Breast epithelium (tissue), 4 donors: ENCODE data around the gene CTNNA3. TPM values are rescaled to one million over a fixed set of nuclear protein-coding genes. Genes with fewer than 3 reads are reported as not detected.

Experiments used
- DNase-seq, 2 donors: peaks; one replicate each; pipeline ENCODE4 v3.0.0-alpha.2; 2019; ENCODE audit warnings: low spot score in 2 of 2
- H3K27ac ChIP-seq, 2 donors: fragments of 200-600 bp; sonication (generic) in 1 of 2; one replicate each; pipeline ENCODE4 v1.5.1; 2016 to 2019; ENCODE audit warnings: mild to moderate bottlenecking in 1 of 2
- H3K27me3 ChIP-seq, 2 donors: fragments of 200-600 bp; sonication (generic) in 1 of 2; one replicate each; pipeline versions ENCODE4 v1.5.1 to v1.6.0; 2017 to 2019; ENCODE audit warnings: control low read depth in 1 of 2, mild to moderate bottlenecking in 1 of 2
- H3K36me3 ChIP-seq: fragments of 200-600 bp; one replicate; pipeline ENCODE4 v1.5.1; 2019
- H3K4me1 ChIP-seq, 2 donors: fragments of 200-600 bp; sonication (generic); one replicate each; pipeline ENCODE4 v1.5.1; 2016 to 2019; ENCODE audit warnings: control low read depth in 1 of 2
- H3K4me3 ChIP-seq, 3 donors: fragments of 200-600 bp; sonication (generic); 1 replicate in 2 of 3; 2 replicates in 1 of 3; pipeline ENCODE4 v1.5.1; 2016 to 2019; ENCODE audit warnings: mild to moderate bottlenecking in 3 of 3, moderate library complexity in 2 of 3
- H3K9me3 ChIP-seq, 2 donors: fragments of 200-600 bp; sonication (generic) in 1 of 2; one replicate each; pipeline ENCODE4 v1.5.1; 2016 to 2019; ENCODE audit warnings: control low read depth in 1 of 2
- CTCF ChIP-seq, 3 donors: fragments of 450-650 bp; IDR thresholded peaks; one replicate each; pipeline ENCODE4 v1.5.1; 2016 to 2017; ENCODE audit warnings: antibody characterized with exemption in 3 of 3, mild to moderate bottlenecking in 3 of 3, moderate library complexity in 3 of 3
- POLR2A ChIP-seq: fragments of 450-650 bp; IDR thresholded peaks from one replicate; pipeline ENCODE4 v1.6.1; 2016; ENCODE audit warnings: antibody characterized with exemption, mild to moderate bottlenecking, moderate library complexity
- POLR2AphosphoS5 ChIP-seq, 3 donors: sonication (generic); formaldehyde crosslinking; IDR thresholded peaks; one replicate each; pipeline ENCODE4 v1.6.1; 2017; ENCODE audit warnings: antibody characterized with exemption in 3 of 3
- intact Hi-C: fragments of 100-400 bp; cut with DNase I; formaldehyde crosslinking; loops from one replicate; pipeline ENCODE4 v1.15.1; 2023; ENCODE audit warnings: low total_unique reads
- total RNA-seq, 3 donors: library from RNA; depleted of rRNA; stranded (reverse); fragments of >200 nt; gene quantifications; one replicate each; pipeline ENCODE4 v1.1.0, GENCODE V29; 2016

The CTNNA3 gene
- total RNA-seq, 3 donors from 2014 or later = 0.33 to 1.1 (median 0.59) TPM

- no peak for DNase-seq
- Histone ChIP-seq H3K9me3 (no peaks in the 10 kb centered on the region), H3K4me3 (no peak overlapping the region), H3K4me1 (no peaks in the 10 kb centered on the region), H3K27me3 (no peaks in the 10 kb centered on the region), H3K36me3 (no peaks in the 10 kb centered on the region), H3K27ac (no peak overlapping the region)
- intact Hi-C loops = no loop called here
- TF ChIP-seq CTCF (IDR thresholded peaks at IDR 0.05) (no peak), POLR2A (no peak), POLR2AphosphoS5 (IDR thresholded peaks at IDR 0.05) (no peak)
Measured at GRCh38 chr10:66888237-66888636, 807.8 kb downstream of the CTNNA3 start.

- intact Hi-C loops = no loop called here
- no peak for TF ChIP-seq POLR2A
- no peak for DNase-seq
- no peaks in the 10 kb centered on the region for H3K9me3 ChIP-seq
- H3K4me3 ChIP-seq = no peak overlapping the region
- no peak overlapping the region for H3K27ac ChIP-seq
- no peaks in the 10 kb centered on the region for H3K4me1 ChIP-seq
- no peaks in the 10 kb centered on the region for H3K36me3 ChIP-seq
- H3K27me3 ChIP-seq = no peaks in the 10 kb centered on the region
Measured at GRCh38 chr10:66886848-66887247, 809.1 kb downstream of the CTNNA3 start.

DNA sequence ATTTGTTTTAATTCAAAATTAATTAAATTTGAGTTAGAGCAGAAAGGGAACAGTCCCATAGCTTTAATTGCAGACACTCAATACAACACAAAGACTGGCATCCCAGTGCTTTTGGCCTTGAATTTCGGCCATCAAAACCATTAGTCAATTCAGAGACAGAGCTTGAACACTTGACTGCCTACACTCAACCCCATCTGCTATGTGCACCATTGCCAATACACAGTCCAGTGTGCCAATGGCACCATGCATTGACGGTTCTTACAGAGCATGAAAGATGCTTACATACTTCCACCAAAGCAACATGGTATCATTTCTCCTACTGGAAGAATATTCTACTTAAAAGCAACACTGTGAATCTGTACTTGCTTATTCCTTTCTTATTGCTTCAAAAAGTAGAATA lies 813.7 kb downstream of the CTNNA3 start:
- Histone ChIP-seq H3K27me3 (no peaks in the 10 kb centered on the region), H3K9me3 (no peaks in the 10 kb centered on the region), H3K4me1 (no peaks in the 10 kb centered on the region), H3K36me3 (no peaks in the 10 kb centered on the region), H3K27ac (no peak overlapping the region), H3K4me3 (no peak overlapping the region)
- intact Hi-C loops = no loop called here
- no peak for TF ChIP-seq POLR2A
- no peak for TF ChIP-seq POLR2AphosphoS5 (IDR thresholded peaks at IDR 0.05)
- no peak for TF ChIP-seq CTCF (IDR thresholded peaks at IDR 0.05)
- DNase-seq = no peak

DNA sequence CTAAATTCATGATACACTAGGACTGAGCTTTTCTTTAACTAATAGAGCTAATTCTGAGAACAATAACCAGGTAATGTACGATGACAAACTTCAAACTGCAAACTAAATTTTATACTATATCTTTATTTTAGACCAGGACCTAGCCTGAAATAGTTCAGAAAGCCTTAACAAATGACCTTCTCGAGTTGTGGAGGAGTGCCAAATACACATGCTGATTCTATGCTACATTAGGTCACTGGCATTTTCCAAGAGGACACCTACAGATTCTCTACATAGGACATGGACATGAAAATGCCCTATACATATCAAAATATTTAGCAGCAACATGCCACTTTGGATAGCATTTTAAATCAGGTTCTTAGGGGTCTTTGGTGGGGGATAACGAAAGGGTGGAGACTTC lies 814.2 kb downstream of the CTNNA3 start:
- no peak for DNase-seq
- no peaks in the 10 kb centered on the region for H3K27me3 ChIP-seq
- no peaks in the 10 kb centered on the region for H3K4me1 ChIP-seq
- intact Hi-C loops = no loop called here
- no peaks in the 10 kb centered on the region for H3K36me3 ChIP-seq
- TF ChIP-seq POLR2AphosphoS5 (IDR thresholded peaks at IDR 0.05) (no peak), POLR2A (no peak), CTCF (IDR thresholded peaks at IDR 0.05) (no peak)
- no peak overlapping the region for H3K27ac ChIP-seq
- H3K9me3 ChIP-seq = no peaks in the 10 kb centered on the region
- H3K4me3 ChIP-seq = no peak overlapping the region

DNA sequence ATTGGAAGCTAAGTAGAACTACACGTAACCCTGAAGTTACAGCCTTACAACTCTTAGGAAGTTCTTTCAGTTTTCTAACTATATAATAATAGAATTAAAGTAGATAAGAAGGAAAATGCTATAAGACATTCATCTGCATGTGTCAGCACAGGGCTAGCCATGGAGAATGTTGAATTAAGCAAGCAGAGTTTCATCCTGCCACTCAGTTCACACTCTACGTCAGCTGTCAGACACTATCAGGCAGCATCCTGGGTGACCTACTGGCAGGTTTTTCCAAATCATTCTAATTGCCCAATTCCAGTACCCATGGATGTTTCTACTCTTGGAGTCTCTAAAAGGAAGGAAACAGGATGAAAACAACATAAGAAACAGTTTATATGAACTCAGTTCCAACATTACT lies 815.2 kb downstream of the CTNNA3 start:
- no peaks in the 10 kb centered on the region for H3K9me3 ChIP-seq
- H3K27ac ChIP-seq = no peak overlapping the region
- no peak overlapping the region for H3K4me3 ChIP-seq
- DNase-seq = no peak
- no peaks in the 10 kb centered on the region for H3K36me3 ChIP-seq
- H3K27me3 ChIP-seq = no peaks in the 10 kb centered on the region
- no peaks in the 10 kb centered on the region for H3K4me1 ChIP-seq
- intact Hi-C loops = no loop called here
- TF ChIP-seq CTCF (IDR thresholded peaks at IDR 0.05) (no peak), POLR2AphosphoS5 (IDR thresholded peaks at IDR 0.05) (no peak), POLR2A (no peak)

DNA sequence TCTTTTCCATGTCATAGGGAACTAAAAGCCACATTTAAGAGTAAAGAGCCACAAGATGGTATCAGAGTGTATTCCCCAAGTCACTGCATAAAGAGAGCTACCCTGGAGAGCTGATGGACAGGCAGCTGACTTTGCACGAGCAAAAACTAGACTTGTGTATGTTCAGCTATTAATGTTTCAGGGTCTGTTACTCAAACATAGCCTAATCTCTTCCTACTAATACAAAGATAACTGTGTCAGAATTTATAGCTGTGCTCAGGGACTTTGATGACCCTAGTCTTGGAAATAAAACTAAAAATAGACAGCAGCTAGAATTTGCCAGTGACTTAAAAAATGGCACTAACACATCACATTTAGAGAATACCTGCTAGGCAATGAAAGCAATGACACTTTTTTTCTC lies 815.7 kb downstream of the CTNNA3 start:
- Histone ChIP-seq H3K4me1 (no peaks in the 10 kb centered on the region), H3K27ac (no peak overlapping the region), H3K27me3 (no peaks in the 10 kb centered on the region), H3K36me3 (no peaks in the 10 kb centered on the region), H3K9me3 (no peaks in the 10 kb centered on the region), H3K4me3 (no peak overlapping the region)
- TF ChIP-seq CTCF (IDR thresholded peaks at IDR 0.05) (no peak), POLR2AphosphoS5 (IDR thresholded peaks at IDR 0.05) (no peak), POLR2A (no peak)
- no peak for DNase-seq
- intact Hi-C loops = no loop called here
